HL-60 (cell line): ENCODE measurements around the gene CACNA2D3.

Experiments
- DNase-seq, 2 experiments: peaks; one replicate each; pipeline ENCODE4 v3.0.0-alpha.2; 2010 to 2020; ENCODE audit warnings: low read depth in 1 of 2, low spot score in 1 of 2
- H3K27ac ChIP-seq: fragments of 250-450 bp; sonication (Bioruptor Pico); replicated peaks from 2 replicates; pipeline ENCODE4 v1.5.1; 2020; ENCODE audit warnings: mild to moderate bottlenecking, moderate library complexity
- H3K27me3 ChIP-seq: fragments of 250-450 bp; sonication (Bioruptor Pico); 2 replicates; pipeline ENCODE4 v1.5.1; 2021; ENCODE audit warnings: mild to moderate bottlenecking, moderate library complexity; ENCODE audit not compliant: insufficient read depth, poor library complexity, severe bottlenecking
- H3K4me3 ChIP-seq: replicated peaks from 2 replicates; pipeline ENCODE4 v1.5.1; 2011; ENCODE audit warnings: mild to moderate bottlenecking, control low read depth, low read length; ENCODE audit not compliant: insufficient read depth
- GABPA ChIP-seq: IDR thresholded peaks from 2 replicates; pipeline ENCODE4 v1.6.1; 2012; ENCODE audit warnings: low read depth
- POLR2AphosphoS5 ChIP-seq: IDR thresholded peaks from 2 replicates; pipeline ENCODE4 v1.6.1; 2012; ENCODE audit warnings: low read depth
- REST ChIP-seq: IDR thresholded peaks from 2 replicates; pipeline ENCODE4 v1.6.1; 2012; ENCODE audit warnings: low read depth; ENCODE audit not compliant: insufficient replicate concordance
- SPI1 ChIP-seq: IDR thresholded peaks from 2 replicates; pipeline ENCODE4 v1.6.1; 2012; ENCODE audit warnings: low read depth, mild to moderate bottlenecking, borderline replicate concordance
- TF ChIP-seq, protein P1 (sequence below): IDR thresholded peaks from one replicate; pipeline ENCODE4 v1.5.1; 2011; ENCODE audit warnings: low read length, control low read depth, inconsistent platforms; ENCODE audit not compliant: insufficient read depth

The CACNA2D3 gene

DNA sequence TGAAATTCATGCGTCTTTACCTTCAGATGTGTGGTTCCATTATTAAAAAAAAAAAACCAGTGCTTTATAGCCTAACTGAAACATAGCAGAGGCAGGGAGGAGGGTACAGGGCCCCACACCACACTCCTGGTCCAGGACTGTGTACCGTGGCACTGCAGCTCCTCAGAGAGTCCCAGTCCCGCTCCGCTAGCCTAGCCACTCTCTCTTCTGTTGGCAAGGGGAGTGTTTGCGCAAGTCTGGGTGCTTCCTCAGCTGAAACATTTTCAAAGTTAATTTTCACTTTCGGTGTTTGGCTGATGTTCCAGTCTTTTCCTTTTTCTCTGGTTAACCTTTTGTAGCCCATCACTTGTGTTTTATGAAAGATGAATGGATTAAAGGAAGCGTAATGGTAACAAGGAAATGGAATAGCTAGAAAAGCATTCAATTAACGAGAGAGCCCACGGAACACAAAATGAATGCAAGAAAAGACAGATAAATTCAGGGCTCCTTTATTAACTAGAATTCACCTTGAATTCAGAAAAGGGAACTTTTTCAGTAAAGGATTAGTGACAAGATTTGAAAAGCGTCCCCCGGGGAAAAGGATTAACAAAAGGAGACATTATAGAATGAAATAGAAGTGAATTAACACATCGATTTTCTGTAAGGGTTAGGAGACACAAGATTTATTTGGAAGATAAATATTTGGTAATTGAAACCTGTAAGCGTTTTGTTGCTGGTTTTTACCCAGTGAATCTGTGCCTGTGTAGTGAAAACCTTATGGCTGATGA, 177.0 kb downstream of the CACNA2D3 start:
- Histone ChIP-seq H3K27me3 (no peaks in the 10 kb centered on the region), H3K27ac (no peak overlapping the region), H3K4me3 (no peak overlapping the region)
- TF ChIP-seq SPI1 (no peak), REST (no peak)
- TF ChIP-seq, protein P1, sequence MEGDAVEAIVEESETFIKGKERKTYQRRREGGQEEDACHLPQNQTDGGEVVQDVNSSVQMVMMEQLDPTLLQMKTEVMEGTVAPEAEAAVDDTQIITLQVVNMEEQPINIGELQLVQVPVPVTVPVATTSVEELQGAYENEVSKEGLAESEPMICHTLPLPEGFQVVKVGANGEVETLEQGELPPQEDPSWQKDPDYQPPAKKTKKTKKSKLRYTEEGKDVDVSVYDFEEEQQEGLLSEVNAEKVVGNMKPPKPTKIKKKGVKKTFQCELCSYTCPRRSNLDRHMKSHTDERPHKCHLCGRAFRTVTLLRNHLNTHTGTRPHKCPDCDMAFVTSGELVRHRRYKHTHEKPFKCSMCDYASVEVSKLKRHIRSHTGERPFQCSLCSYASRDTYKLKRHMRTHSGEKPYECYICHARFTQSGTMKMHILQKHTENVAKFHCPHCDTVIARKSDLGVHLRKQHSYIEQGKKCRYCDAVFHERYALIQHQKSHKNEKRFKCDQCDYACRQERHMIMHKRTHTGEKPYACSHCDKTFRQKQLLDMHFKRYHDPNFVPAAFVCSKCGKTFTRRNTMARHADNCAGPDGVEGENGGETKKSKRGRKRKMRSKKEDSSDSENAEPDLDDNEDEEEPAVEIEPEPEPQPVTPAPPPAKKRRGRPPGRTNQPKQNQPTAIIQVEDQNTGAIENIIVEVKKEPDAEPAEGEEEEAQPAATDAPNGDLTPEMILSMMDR: no peak
- DNase-seq: no peak

GRCh38 chr3:54303517-54304375, 181.4 kb downstream of the CACNA2D3 start:
- no peak for DNase-seq
- TF ChIP-seq, protein P1: no peak
- no peak overlapping the region for H3K4me3 ChIP-seq
- H3K27ac ChIP-seq: no peak overlapping the region
- peaks cover 2% of the 10 kb centered on the region for H3K27me3 ChIP-seq

DNA sequence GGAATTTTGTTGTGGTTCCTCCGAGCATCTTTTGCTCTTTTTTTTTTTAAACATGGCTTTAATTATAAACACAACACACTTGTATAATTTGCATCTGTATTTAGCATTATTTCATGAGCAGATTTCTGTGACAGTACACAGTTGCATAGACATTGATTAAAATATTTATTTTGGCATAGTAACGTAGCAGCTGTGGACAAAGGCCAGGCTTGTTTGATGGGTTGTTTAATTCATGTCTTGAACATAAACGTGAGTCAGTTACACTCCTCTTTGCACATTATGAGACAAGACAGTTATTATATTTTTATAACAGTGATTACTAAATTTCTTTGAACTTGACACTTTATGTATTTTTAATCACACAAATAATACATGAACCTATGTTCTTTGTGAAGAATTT, 182.5 kb downstream of the CACNA2D3 start:
- Histone ChIP-seq H3K4me3 (no peak overlapping the region), H3K27me3 (peaks cover 2% of the 10 kb centered on the region), H3K27ac (no peak overlapping the region)
- DNase-seq: no peak
- TF ChIP-seq POLR2AphosphoS5: no peak
- TF ChIP-seq SPI1: no peak
- TF ChIP-seq, protein P1: no peak
- no peak for TF ChIP-seq GABPA
- TF ChIP-seq REST: no peak
